Endodermal cell (in vitro differentiated cells): ENCODE measurements around the gene GLIS2. TPM values are rescaled to one million over a fixed set of nuclear protein-coding genes. Genes with fewer than 3 reads are reported as not detected.

ENCODE experiments used
- DNase-seq: peaks from one replicate; pipeline ENCODE4 v3.0.0-alpha.2; 2017
- H3K27ac ChIP-seq: 2 replicates; pipeline ENCODE4 v1.5.1; 2013; ENCODE audit warnings: mild to moderate bottlenecking, low read depth, low read length, moderate library complexity
- H3K27me3 ChIP-seq: 2 replicates; pipeline ENCODE4 v1.6.1; 2013; ENCODE audit warnings: mild to moderate bottlenecking, low read length, moderate library complexity; ENCODE audit not compliant: insufficient read depth, control insufficient read depth, poor library complexity, severe bottlenecking
- H3K36me3 ChIP-seq: 2 replicates; pipeline ENCODE4 v1.7.0; 2013; ENCODE audit warnings: mild to moderate bottlenecking, low read length, moderate library complexity; ENCODE audit not compliant: control insufficient read depth, insufficient read depth
- H3K4me1 ChIP-seq: one replicate; pipeline ENCODE4 v1.7.0; 2013; ENCODE audit warnings: low read length; ENCODE audit not compliant: control insufficient read depth, insufficient read depth
- H3K4me3 ChIP-seq: 2 replicates; pipeline ENCODE4 v1.5.1; 2013; ENCODE audit warnings: mild to moderate bottlenecking, low read length, moderate library complexity
- H3K9ac ChIP-seq: 2 replicates; pipeline ENCODE4 v1.6.1; 2013; ENCODE audit warnings: mild to moderate bottlenecking, low read length, moderate library complexity; ENCODE audit not compliant: poor library complexity, severe bottlenecking; ENCODE audit errors: extremely low read depth
- H3K9me3 ChIP-seq: 2 replicates; pipeline ENCODE4 v1.6.1; 2013; ENCODE audit warnings: mild to moderate bottlenecking, low read length, moderate library complexity; ENCODE audit not compliant: control insufficient read depth
- H3K27ac Mint-ChIP-seq: 2 replicates; pipeline ENCODE4 v1.8.0; 2020; ENCODE audit warnings: mixed read lengths
- H3K27me3 Mint-ChIP-seq: 2 replicates; pipeline ENCODE4 v1.8.0; 2021; ENCODE audit warnings: mild to moderate bottlenecking, mixed read lengths; ENCODE audit not compliant: insufficient read depth
- H3K36me3 Mint-ChIP-seq: 2 replicates; pipeline ENCODE4 v1.8.0; 2020; ENCODE audit warnings: low read depth, mixed read lengths
- H3K4me1 Mint-ChIP-seq: 2 replicates; pipeline ENCODE4 v1.8.0; 2020; ENCODE audit warnings: mixed read lengths
- H3K4me3 Mint-ChIP-seq: 2 replicates; pipeline ENCODE4 v1.8.0; 2020; ENCODE audit warnings: mild to moderate bottlenecking, moderate library complexity, mixed read lengths
- H3K9me3 Mint-ChIP-seq: 2 replicates; pipeline ENCODE4 v1.8.0; 2020; ENCODE audit warnings: mild to moderate bottlenecking, mixed read lengths
- WGBS, 2 experiments: methylation state at CpG; one replicate each; pipeline versions ENCODE4 v1.1.5 to v1.1.7; 2013; ENCODE audit warnings: missing lambda C conversion rate in 2 of 2, mixed read lengths in 1 of 2; ENCODE audit not compliant: insufficient coverage in 1 of 2, insufficient read length in 1 of 2; 5-methylcytosine and 5-hydroxymethylcytosine counted together
- total RNA-seq, 2 donors: library from RNA; stranded (reverse); fragmentation: NEBNext Ultra II Directional in 1 of 2; extraction: Animal tissue kit (Norgen Biotek cat#: 25700) in 1 of 2; gene quantifications; 2 replicates in 1 of 2; 3 replicates in 1 of 2; pipeline ENCODE4 v1.2.1, GENCODE V29; 2021
- TF ChIP-seq, protein P1 (sequence below): fragments of 200-600 bp; sonication (generic); conservative IDR thresholded peaks from 2 replicates; pipeline ENCODE4 v1.5.0; 2021; ENCODE audit warnings: antibody characterized with exemption, mild to moderate bottlenecking

Gene GLIS2
- total RNA-seq, 2 donors from 2014 or later, result 9.1 to 13.2 TPM

DNA sequence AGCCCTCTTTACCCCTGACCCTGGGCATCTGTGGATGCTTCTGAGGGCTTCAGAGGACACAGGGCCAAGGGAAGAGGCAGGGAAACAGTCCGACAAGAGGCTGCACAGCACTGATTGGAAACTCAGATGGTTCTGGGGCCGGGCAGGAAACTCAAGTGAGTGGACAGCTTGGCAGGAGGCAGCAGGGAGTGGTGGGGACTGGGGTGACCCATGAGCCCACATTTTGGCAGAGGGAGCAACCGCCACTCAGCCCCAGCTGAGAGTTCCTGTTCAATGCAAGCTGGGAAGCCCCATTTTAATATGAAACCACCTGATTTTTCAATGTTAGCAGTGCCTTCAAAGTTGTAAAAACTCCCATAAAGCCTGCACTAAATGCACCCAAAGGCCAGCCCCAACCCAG, 54.3 kb downstream of the GLIS2 start:
- Mint-ChIP-seq H3K9me3 (no peaks in the 10 kb centered on the region), H3K27ac (no peak overlapping the region), H3K27me3 (no peaks in the 10 kb centered on the region), H3K4me1 (peaks cover 21% of the 10 kb centered on the region), H3K4me3 (no peak overlapping the region), H3K36me3 (no peaks in the 10 kb centered on the region)
- no peaks in the 10 kb centered on the region for H3K36me3 ChIP-seq
- no peak for DNase-seq
- no peak overlapping the region for H3K4me3 ChIP-seq
- TF ChIP-seq, protein P1, sequence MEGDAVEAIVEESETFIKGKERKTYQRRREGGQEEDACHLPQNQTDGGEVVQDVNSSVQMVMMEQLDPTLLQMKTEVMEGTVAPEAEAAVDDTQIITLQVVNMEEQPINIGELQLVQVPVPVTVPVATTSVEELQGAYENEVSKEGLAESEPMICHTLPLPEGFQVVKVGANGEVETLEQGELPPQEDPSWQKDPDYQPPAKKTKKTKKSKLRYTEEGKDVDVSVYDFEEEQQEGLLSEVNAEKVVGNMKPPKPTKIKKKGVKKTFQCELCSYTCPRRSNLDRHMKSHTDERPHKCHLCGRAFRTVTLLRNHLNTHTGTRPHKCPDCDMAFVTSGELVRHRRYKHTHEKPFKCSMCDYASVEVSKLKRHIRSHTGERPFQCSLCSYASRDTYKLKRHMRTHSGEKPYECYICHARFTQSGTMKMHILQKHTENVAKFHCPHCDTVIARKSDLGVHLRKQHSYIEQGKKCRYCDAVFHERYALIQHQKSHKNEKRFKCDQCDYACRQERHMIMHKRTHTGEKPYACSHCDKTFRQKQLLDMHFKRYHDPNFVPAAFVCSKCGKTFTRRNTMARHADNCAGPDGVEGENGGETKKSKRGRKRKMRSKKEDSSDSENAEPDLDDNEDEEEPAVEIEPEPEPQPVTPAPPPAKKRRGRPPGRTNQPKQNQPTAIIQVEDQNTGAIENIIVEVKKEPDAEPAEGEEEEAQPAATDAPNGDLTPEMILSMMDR, result no peak
- H3K27ac ChIP-seq, result no peak overlapping the region
- no peaks in the 10 kb centered on the region for H3K9me3 ChIP-seq
- no peaks in the 10 kb centered on the region for H3K27me3 ChIP-seq
- 87 to 91% methylated on average over 3 of the region's 3 CpGs for WGBS, 2 experiments
- H3K9ac ChIP-seq, result no peak overlapping the region
- H3K4me1 ChIP-seq, result peaks cover 25% of the 10 kb centered on the region

- DNase-seq, result no peak
- Histone ChIP-seq H3K4me1 (peaks cover 25% of the 10 kb centered on the region), H3K36me3 (no peaks in the 10 kb centered on the region), H3K4me3 (no peak overlapping the region), H3K9me3 (no peaks in the 10 kb centered on the region), H3K27me3 (no peaks in the 10 kb centered on the region), H3K27ac (no peak overlapping the region), H3K9ac (no peak overlapping the region)
- H3K27ac Mint-ChIP-seq, result no peak overlapping the region
- WGBS, 2 experiments, result 88 to 90% methylated on average over 6 to 14 of the region's 14 CpGs
- H3K9me3 Mint-ChIP-seq, result no peaks in the 10 kb centered on the region
- TF ChIP-seq, protein P1, result no peak
- H3K36me3 Mint-ChIP-seq, result no peaks in the 10 kb centered on the region
- no peaks in the 10 kb centered on the region for H3K27me3 Mint-ChIP-seq
- no peak overlapping the region for H3K4me3 Mint-ChIP-seq
- peaks cover 21% of the 10 kb centered on the region for H3K4me1 Mint-ChIP-seq
These were observed 54.9 kb downstream of the GLIS2 start for GRCh38 chr16:4370570-4371356.

GRCh38 chr16:4371357-4372000, 55.6 kb downstream of the GLIS2 start, which contains the start of gene VASN:
Gene VASN, plus strand, starts transcription at chr16:4371848. Its CDS starts 9,030 bp downstream, at chr16:4380878.
- Histone ChIP-seq H3K27me3 (no peaks in the 10 kb centered on the region), H3K9me3 (no peaks in the 10 kb centered on the region), H3K9ac (peak within 1 kb of the TSS; percentile 64), H3K4me1 (peaks cover 25% of the 10 kb centered on the region), H3K36me3 (no peaks in the 10 kb centered on the region), H3K27ac (no peak within 1 kb of the TSS), H3K4me3 (peak within 1 kb of the TSS; percentile 82)
- peak; percentile 92 for DNase-seq
- TF ChIP-seq, protein P1, result no peak
- Mint-ChIP-seq H3K27me3 (no peaks in the 10 kb centered on the region), H3K27ac (peak within 1 kb of the TSS; percentile 48), H3K4me1 (peaks cover 21% of the 10 kb centered on the region), H3K36me3 (no peaks in the 10 kb centered on the region), H3K9me3 (no peaks in the 10 kb centered on the region), H3K4me3 (peak within 1 kb of the TSS; percentile 71)
- 10 to 14% methylated on average over 20 to 50 of the region's 50 CpGs for WGBS, 2 experiments
